Panc1 (cell line): ENCODE results near the gene LRRC8B. TPM values are rescaled to one million over a fixed set of nuclear protein-coding genes. Genes with fewer than 3 reads are reported as not detected.

Experiments used
- ATAC-seq: fragments of 200-7000 bp; cut with Tn5 transposase; 2 replicates; pipeline ENCODE4 v1.9.1; 2020; ENCODE audit warnings: mild to moderate bottlenecking, moderate library complexity
- BruUV-seq: library from RNA; stranded (reverse); fragments of 400-500 nt; replicated peaks from 2 replicates; lab custom pipeline; 2021; lab: Mats Ljungman, UMichigan
- CTCF ChIA-PET: fragments of 300-600 bp; sonication (Branson Sonifier 250); formaldehyde crosslinking; loops from one replicate; lab custom pipeline; 2022; ENCODE audit warnings: antibody characterized with exemption; lab: Charles Lee
- POLR2A ChIA-PET: fragments of 300-600 bp; sonication (Branson Sonifier 250); formaldehyde crosslinking; loops from one replicate; lab custom pipeline; 2022; ENCODE audit warnings: antibody characterized with exemption; lab: Charles Lee
- DNase-seq: peaks from one replicate; pipeline ENCODE4 v3.0.0-alpha.2; 2010; ENCODE audit warnings: low read depth, low spot score
- H3K27ac ChIP-seq: 2 replicates; pipeline ENCODE4 v1.5.1; 2011; ENCODE audit warnings: mild to moderate bottlenecking, low read length, inconsistent platforms
- H3K27me3 ChIP-seq: fragments of 200-500 bp; sonication (Bioruptor generic); 2 replicates; pipeline ENCODE4 v1.6.0; 2014; ENCODE audit warnings: low read length, inconsistent platforms; ENCODE audit not compliant: control insufficient read depth, insufficient read depth
- H3K36me3 ChIP-seq: fragments of 200-500 bp; sonication (Bioruptor generic); 2 replicates; pipeline ENCODE4 v1.5.1; 2014; ENCODE audit warnings: inconsistent platforms, mild to moderate bottlenecking, low read length, moderate library complexity; ENCODE audit not compliant: control insufficient read depth, insufficient read depth
- H3K4me1 ChIP-seq: 2 replicates; pipeline ENCODE4 v1.5.1; 2011; ENCODE audit warnings: inconsistent platforms, mild to moderate bottlenecking, low read length, moderate library complexity; ENCODE audit not compliant: control insufficient read depth, insufficient read depth
- H3K4me3 ChIP-seq, 2 experiments: 2 replicates each; pipeline ENCODE4 v1.5.1; 2011 to 2012; ENCODE audit warnings: low read depth in 2 of 2, low read length in 2 of 2, mild to moderate bottlenecking in 2 of 2, inconsistent platforms in 1 of 2, moderate library complexity in 1 of 2
- H3K9me3 ChIP-seq: fragments of 200-500 bp; sonication (Bioruptor generic); 2 replicates; pipeline ENCODE4 v1.5.1; 2014; ENCODE audit warnings: low read depth, mild to moderate bottlenecking, inconsistent platforms, low read length, moderate library complexity; ENCODE audit not compliant: control insufficient read depth, insufficient read depth
- CTCF ChIP-seq: fragments of 450-650 bp; IDR thresholded peaks from 2 replicates; pipeline ENCODE4 v1.5.1; 2017; ENCODE audit warnings: mild to moderate bottlenecking
- POLR2AphosphoS5 ChIP-seq: IDR thresholded peaks from 2 replicates; pipeline ENCODE4 v1.6.1; 2012; ENCODE audit warnings: mild to moderate bottlenecking, low read depth, low read length, moderate library complexity
- REST ChIP-seq, 2 experiments: IDR thresholded peaks; 2 replicates each; pipeline ENCODE4 v1.6.1; 2011 to 2012; ENCODE audit warnings: low read depth in 2 of 2, control low read depth in 1 of 2, low read length in 1 of 2, mild to moderate bottlenecking in 1 of 2, moderate library complexity in 1 of 2; ENCODE audit not compliant: insufficient read depth in 1 of 2
- SIN3A ChIP-seq: IDR thresholded peaks from 2 replicates; pipeline ENCODE4 v1.6.1; 2012; ENCODE audit warnings: low read depth, mild to moderate bottlenecking, low read length, moderate library complexity, borderline replicate concordance; ENCODE audit not compliant: insufficient read depth
- TCF7L2 ChIP-seq: IDR thresholded peaks from 2 replicates; pipeline ENCODE4 v1.6.1; 2011; ENCODE audit warnings: mild to moderate bottlenecking, low read depth, low read length, inconsistent platforms
- in situ Hi-C: cut with HindIII; loops from 2 replicates; pipeline ENCODE4 v1.10.0; 2016; ENCODE audit warnings: low sequenced_read_pairs, low pct_unique_long_range_greater_than_20kb
- intact Hi-C: fragments of 100-400 bp; cut with micrococcal nuclease; formaldehyde crosslinking; loops from one replicate; pipeline ENCODE4 v1.10.0; 2022; ENCODE audit not compliant: unreplicated experiment
- total RNA-seq: library from RNA; stranded (reverse); gene quantifications from one replicate; pipeline ENCODE4 v1.2.1, GENCODE V29; 2021; ENCODE audit not compliant: unreplicated experiment

The LRRC8B gene
- total RNA-seq, 1 experiment from 2014 or later = 27.3 TPM

GRCh38 chr1:89605692-89606091 is 81.1 kb downstream of the LRRC8B start:
- Histone ChIP-seq H3K27ac (no peak overlapping the region), H3K36me3 (no peaks in the 10 kb centered on the region), H3K9me3 (no peaks in the 10 kb centered on the region), H3K4me3 (no peak overlapping the region), H3K4me1 (no peaks in the 10 kb centered on the region), H3K27me3 (no peaks in the 10 kb centered on the region)
- ChIA-PET CTCF (interaction anchor here (0.5 kb wide), 1 partner anchor 237 kb away, joined by 11 read pairs; no protein-coding TSS in a partner anchor), POLR2A (no interaction called here)
- in situ Hi-C loops (no loop called here), intact Hi-C loops (no loop called here)
- ATAC-seq (peak; percentile 17; the same call in 1 of the 2 replicates), DNase-seq (no peak)
- BruUV-seq = no TSS peak
- TF ChIP-seq TCF7L2 (no peak), SIN3A (no peak), POLR2AphosphoS5 (no peak), REST (IDR thresholded peaks at IDR 0.05; ENCODE audit: insufficient read depth in 1 of 2, low read depth in 2 of 2, low read length in 1 of 2) (no peak), CTCF (no peak)

DNA sequence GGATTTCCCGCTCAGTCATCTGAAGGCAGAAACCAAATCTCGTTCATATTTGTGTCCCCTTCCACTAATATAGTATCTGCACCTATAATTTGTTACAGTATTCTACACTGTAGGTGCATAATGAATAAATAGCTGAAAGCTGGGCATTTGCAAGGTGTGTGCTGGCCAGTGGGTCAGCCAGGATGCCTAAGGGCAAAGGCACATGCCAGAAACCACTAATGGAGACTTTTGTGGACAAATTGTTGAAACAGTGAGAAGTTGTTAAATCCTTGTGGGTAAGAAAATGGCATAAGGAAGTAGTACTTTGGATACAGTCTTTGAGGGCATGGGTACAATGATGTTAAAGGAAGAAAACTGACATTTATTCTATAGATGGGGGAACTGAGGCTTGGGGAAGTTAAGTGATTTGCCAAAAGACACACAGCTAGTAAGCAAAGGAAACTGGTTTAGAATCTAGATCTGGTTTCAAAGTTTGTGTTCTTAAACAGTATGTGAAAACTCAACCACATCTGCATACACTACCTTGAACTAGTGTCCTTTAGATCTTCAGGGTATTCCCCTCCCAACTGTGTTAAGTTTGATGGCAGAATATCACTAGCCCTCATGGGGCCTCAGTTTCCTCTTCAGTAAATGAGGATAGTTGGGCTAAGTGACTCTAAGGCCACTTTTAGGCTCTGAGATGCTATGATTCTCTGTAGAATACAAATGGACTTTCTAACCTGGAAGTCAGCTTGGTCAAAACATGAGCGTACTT is 81.8 kb downstream of the LRRC8B start:
- ChIA-PET CTCF (interaction anchor here (0.5 kb wide), 1 partner anchor 237 kb away, joined by 11 read pairs; no protein-coding TSS in a partner anchor), POLR2A (no interaction called here)
- intact Hi-C loops = no loop called here
- ATAC-seq = no peak
- no peaks in the 10 kb centered on the region for H3K36me3 ChIP-seq
- no peak overlapping the region for H3K27ac ChIP-seq
- BruUV-seq = no TSS peak
- TF ChIP-seq SIN3A = no peak
- no peak for TF ChIP-seq REST (IDR thresholded peaks at IDR 0.05; ENCODE audit: insufficient read depth in 1 of 2, low read depth in 2 of 2, low read length in 1 of 2)
- TF ChIP-seq CTCF = no peak
- no peak for TF ChIP-seq POLR2AphosphoS5
- TF ChIP-seq TCF7L2 = no peak
- in situ Hi-C loops = no loop called here
- no peaks in the 10 kb centered on the region for H3K27me3 ChIP-seq
- H3K4me1 ChIP-seq = no peaks in the 10 kb centered on the region
- no peak overlapping the region for H3K4me3 ChIP-seq
- no peaks in the 10 kb centered on the region for H3K9me3 ChIP-seq
- DNase-seq = no peak
